ENCODE measurements around the gene TREH. TPM values are rescaled to one million over a fixed set of nuclear protein-coding genes. Genes with fewer than 3 reads are reported as not detected.

TREH gene
- total RNA-seq, 4 donors from 2014 or later, result not detected

DNA sequence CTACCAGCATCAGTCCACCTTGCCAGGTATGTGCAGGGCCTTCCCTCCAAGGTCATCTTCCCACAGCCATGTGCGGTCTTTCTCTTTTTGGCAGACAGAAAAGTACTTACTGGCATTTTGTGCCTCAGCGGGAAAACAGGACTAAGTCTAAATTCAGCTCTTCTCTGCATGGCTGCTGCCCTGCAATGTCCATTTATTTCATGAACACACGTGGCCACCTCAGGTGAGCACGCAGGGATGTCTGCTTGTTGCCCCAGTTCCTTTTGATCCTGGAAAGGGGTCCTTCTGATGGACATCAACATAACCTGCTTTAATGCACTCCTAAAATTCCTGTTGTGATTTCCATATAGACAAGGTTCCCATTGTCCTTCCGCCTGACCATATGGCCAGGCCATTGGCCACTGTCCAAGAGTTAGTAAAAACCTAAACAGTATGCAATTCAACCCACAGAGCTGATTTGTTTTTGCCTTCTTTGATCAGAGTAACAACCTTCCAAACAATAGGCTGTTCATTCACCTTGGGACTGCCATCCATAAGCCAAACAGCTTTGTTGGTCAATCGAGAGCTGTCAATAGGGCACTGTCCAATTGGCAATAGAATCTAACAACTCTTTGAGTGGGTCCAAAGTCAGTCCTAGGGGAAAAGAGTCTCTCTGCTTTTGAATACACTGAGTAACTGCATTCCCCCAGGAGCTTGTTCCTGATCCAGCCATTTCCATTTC, 5.9 kb downstream of the TREH start:
- intact Hi-C loops (cut with DNase I; ENCODE audit: low total_unique reads), result no loop called here
- Histone ChIP-seq H3K27me3 (no peaks in the 10 kb centered on the region), H3K4me3 (no peak overlapping the region), H3K4me1 (no peaks in the 10 kb centered on the region), H3K36me3 (no peaks in the 10 kb centered on the region), H3K9me3 (no peaks in the 10 kb centered on the region), H3K27ac (no peak overlapping the region)
- no peak for DNase-seq
- TF ChIP-seq, protein P1, sequence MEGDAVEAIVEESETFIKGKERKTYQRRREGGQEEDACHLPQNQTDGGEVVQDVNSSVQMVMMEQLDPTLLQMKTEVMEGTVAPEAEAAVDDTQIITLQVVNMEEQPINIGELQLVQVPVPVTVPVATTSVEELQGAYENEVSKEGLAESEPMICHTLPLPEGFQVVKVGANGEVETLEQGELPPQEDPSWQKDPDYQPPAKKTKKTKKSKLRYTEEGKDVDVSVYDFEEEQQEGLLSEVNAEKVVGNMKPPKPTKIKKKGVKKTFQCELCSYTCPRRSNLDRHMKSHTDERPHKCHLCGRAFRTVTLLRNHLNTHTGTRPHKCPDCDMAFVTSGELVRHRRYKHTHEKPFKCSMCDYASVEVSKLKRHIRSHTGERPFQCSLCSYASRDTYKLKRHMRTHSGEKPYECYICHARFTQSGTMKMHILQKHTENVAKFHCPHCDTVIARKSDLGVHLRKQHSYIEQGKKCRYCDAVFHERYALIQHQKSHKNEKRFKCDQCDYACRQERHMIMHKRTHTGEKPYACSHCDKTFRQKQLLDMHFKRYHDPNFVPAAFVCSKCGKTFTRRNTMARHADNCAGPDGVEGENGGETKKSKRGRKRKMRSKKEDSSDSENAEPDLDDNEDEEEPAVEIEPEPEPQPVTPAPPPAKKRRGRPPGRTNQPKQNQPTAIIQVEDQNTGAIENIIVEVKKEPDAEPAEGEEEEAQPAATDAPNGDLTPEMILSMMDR (IDR thresholded peaks at IDR 0.05), result no peak
- no peak for TF ChIP-seq POLR2A (IDR thresholded peaks at IDR 0.05)

DNA sequence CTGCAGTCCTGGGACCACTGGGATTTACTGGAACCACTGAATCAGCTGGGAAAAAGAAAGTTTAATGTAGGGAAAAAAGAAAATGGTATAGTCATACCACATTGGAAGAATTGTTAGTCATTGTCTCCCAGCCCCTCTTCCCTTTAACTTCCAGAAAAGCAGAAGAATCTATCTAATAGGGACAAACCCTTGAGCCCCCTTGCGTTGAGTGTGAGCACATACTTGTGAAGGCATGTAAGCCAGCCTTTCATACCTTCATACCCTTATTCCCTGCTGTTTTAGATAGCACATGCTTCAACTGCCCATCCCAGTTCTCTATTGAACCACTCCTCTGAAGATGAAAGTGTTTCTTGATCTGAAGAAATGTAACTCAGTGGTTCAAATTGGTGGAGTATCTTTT, 6.6 kb downstream of the TREH start:
- TF ChIP-seq, protein P1 (IDR thresholded peaks at IDR 0.05), result no peak
- TF ChIP-seq POLR2A (IDR thresholded peaks at IDR 0.05), result no peak
- intact Hi-C loops (cut with DNase I; ENCODE audit: low total_unique reads), result no loop called here
- Histone ChIP-seq H3K27me3 (no peaks in the 10 kb centered on the region), H3K4me1 (no peaks in the 10 kb centered on the region), H3K9me3 (no peaks in the 10 kb centered on the region), H3K27ac (no peak overlapping the region), H3K36me3 (no peaks in the 10 kb centered on the region), H3K4me3 (no peak overlapping the region)
- no peak for DNase-seq

DNA sequence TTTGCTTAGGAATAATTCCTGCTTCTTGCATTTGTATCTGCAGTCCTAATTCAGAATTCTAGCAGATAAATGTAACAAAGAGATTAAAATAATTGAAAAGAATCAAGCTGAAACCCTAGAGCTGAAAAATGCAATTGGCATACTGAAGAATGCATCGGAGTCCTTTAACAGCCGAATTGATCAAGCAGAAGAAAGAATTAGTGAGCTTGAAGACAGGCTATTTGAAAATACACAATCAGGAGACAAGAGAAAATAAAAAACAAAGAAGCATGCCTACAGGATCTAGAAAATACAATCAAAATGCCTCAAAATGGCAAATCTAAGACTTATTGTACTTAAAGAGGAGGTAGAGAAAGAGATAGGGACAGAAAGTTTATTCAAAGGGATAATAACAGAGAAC, 8.2 kb downstream of the TREH start:
- no peaks in the 10 kb centered on the region for H3K9me3 ChIP-seq
- no peak for DNase-seq
- intact Hi-C loops (cut with DNase I; ENCODE audit: low total_unique reads), result no loop called here
- H3K27ac ChIP-seq, result no peak overlapping the region
- H3K36me3 ChIP-seq, result no peaks in the 10 kb centered on the region
- no peaks in the 10 kb centered on the region for H3K4me1 ChIP-seq
- H3K27me3 ChIP-seq, result no peaks in the 10 kb centered on the region
- no peak overlapping the region for H3K4me3 ChIP-seq
- TF ChIP-seq, protein P1 (IDR thresholded peaks at IDR 0.05), result no peak
- TF ChIP-seq POLR2A (IDR thresholded peaks at IDR 0.05), result no peak

DNA sequence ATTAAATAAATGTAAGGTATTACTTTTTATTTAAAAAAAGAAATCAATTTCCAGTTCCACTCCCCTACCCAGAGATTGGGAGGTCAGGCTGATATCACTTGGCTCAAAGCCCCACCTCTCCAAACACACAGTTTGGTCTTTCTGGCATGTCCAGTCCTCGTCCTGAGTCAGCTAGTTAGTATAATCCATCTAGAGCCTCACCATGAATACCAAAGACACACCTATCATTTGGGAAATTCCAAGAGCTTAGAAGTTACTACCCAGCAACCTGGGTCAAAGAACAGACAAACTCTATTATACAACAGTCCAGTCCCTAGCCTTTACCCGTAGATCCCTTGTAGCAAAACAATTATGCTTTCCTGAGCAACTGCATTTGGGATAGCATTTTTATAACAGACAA, 9.4 kb downstream of the TREH start:
- no peaks in the 10 kb centered on the region for H3K36me3 ChIP-seq
- no peaks in the 10 kb centered on the region for H3K4me1 ChIP-seq
- TF ChIP-seq, protein P1 (IDR thresholded peaks at IDR 0.05), result no peak
- no peak for TF ChIP-seq POLR2A (IDR thresholded peaks at IDR 0.05)
- no peaks in the 10 kb centered on the region for H3K9me3 ChIP-seq
- DNase-seq, result no peak
- H3K27ac ChIP-seq, result no peak overlapping the region
- intact Hi-C loops (cut with DNase I; ENCODE audit: low total_unique reads), result no loop called here
- no peaks in the 10 kb centered on the region for H3K27me3 ChIP-seq
- H3K4me3 ChIP-seq, result no peak overlapping the region

DNA sequence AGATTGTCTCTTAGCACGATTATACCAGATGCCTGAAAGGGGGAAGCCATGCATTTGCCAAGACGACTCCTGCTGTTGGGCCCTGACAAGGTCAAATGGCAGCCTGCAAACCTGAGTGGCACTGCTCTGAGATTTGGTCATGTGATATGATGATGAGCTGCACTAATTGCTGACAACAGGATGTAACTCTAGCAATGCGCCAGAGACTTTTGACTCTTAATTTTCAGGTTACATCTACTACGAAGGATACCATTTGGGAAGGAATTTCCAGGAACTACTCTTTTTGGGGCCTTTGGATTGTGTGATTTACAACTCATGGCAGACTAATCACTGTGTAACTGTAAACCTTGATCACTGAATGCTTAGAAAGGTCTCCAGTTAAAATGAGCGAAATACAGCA, 13.1 kb downstream of the TREH start:
- TF ChIP-seq POLR2A (IDR thresholded peaks at IDR 0.05), result no peak
- TF ChIP-seq, protein P1 (IDR thresholded peaks at IDR 0.05), result no peak
- no peaks in the 10 kb centered on the region for H3K27me3 ChIP-seq
- no peaks in the 10 kb centered on the region for H3K36me3 ChIP-seq
- intact Hi-C loops (cut with DNase I; ENCODE audit: low total_unique reads), result loop anchor here (10.0 kb wide), 1 partner anchor 72 kb away; no protein-coding TSS in a partner anchor
- no peaks in the 10 kb centered on the region for H3K9me3 ChIP-seq
- H3K4me1 ChIP-seq, result no peaks in the 10 kb centered on the region
- H3K27ac ChIP-seq, result no peak overlapping the region
- no peak overlapping the region for H3K4me3 ChIP-seq
- no peak for DNase-seq

All from uterus (tissue), 4 donors.